ENCODE measurements around the gene CENPX.

The CENPX gene

DNA sequence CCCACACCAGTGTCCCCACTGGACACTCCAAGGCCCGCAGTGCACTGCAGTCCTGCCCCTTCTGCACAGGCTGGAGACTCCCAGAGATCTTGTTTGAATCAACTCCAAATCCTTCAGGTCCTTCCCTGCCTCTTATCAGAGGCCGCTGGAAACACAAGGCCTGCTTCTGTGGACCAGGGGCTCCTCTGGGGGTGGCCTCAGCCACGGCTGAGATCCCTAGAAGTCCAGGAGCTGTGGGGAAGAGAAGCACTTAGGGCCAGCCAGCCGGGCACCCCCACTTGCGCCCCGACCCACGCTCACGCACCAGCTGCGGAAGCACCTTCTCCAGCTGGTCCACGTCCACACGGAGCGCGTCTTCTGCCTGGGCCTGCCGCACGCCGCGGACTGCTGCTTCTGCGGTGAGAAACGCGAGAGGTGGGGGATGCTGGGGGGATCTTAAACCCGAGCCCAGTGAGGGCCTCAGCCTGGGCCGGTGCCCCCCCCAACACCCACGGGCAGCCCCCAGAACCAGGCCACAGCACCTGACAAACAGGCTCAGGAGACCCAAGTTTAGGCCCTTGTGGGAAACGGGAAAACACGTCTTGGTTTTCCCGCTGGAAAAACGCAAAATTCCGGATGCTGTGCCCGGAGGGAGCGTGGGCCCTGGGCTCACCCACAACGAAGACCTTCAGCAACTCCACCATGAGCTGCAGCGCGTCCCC lies 3.5 kb downstream of the CENPX start:
- TF ChIP-seq, protein P1, sequence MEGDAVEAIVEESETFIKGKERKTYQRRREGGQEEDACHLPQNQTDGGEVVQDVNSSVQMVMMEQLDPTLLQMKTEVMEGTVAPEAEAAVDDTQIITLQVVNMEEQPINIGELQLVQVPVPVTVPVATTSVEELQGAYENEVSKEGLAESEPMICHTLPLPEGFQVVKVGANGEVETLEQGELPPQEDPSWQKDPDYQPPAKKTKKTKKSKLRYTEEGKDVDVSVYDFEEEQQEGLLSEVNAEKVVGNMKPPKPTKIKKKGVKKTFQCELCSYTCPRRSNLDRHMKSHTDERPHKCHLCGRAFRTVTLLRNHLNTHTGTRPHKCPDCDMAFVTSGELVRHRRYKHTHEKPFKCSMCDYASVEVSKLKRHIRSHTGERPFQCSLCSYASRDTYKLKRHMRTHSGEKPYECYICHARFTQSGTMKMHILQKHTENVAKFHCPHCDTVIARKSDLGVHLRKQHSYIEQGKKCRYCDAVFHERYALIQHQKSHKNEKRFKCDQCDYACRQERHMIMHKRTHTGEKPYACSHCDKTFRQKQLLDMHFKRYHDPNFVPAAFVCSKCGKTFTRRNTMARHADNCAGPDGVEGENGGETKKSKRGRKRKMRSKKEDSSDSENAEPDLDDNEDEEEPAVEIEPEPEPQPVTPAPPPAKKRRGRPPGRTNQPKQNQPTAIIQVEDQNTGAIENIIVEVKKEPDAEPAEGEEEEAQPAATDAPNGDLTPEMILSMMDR (conservative IDR thresholded peaks at IDR 0.05; ENCODE audit: control insufficient read depth, insufficient read depth, low read depth, low read length), result no peak
- no peak for DNase-seq (ENCODE audit: low read depth)
- no peak overlapping the region for H3K4me3 ChIP-seq (ENCODE audit: control insufficient read depth, low read depth, low read length)

DNA sequence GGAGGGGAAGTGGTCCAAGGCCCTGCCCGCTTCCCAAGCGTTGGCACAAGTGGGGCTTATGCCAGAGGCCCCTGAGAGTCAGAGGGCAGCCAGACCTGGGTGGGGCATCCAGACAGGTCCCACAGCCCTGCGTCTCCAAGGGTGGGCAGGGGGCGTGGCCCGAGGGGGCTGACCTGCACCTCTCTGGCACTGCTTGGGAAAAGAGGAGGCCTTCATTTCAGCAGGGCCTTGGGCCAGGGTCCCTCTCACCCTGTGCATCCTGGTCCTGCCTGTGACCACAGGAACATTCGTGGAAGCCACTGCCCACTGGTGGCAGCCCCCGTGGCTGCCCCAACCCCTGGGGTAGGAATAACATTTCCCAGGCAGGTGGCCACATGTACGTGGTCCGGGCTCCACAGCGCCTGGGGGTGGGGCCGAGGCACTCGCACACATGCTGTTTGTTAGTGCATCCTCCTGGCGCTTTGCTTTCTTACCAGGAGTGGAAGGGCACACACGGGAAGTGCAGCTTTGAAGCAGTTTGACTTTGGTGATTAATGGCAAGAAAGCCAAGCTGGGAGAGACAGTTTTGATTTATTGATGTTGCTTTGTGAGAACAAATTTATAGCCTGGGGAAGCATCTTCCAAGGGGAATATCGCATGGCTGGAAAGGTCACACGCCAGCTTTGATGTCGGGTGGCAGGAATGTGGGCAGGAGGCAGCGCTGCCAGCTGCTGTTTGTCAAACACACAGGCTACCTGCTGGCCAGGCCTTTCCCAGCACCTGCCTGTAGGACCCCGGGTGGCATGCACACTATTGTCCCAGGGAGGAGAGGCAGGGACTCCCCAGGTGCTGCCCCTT lies 4.3 kb downstream of the CENPX start:
- DNase-seq (ENCODE audit: low read depth), result no peak
- H3K4me3 ChIP-seq (ENCODE audit: control insufficient read depth, low read depth, low read length), result no peak overlapping the region
- TF ChIP-seq, protein P1 (conservative IDR thresholded peaks at IDR 0.05; ENCODE audit: control insufficient read depth, insufficient read depth, low read depth, low read length), result no peak

DNA sequence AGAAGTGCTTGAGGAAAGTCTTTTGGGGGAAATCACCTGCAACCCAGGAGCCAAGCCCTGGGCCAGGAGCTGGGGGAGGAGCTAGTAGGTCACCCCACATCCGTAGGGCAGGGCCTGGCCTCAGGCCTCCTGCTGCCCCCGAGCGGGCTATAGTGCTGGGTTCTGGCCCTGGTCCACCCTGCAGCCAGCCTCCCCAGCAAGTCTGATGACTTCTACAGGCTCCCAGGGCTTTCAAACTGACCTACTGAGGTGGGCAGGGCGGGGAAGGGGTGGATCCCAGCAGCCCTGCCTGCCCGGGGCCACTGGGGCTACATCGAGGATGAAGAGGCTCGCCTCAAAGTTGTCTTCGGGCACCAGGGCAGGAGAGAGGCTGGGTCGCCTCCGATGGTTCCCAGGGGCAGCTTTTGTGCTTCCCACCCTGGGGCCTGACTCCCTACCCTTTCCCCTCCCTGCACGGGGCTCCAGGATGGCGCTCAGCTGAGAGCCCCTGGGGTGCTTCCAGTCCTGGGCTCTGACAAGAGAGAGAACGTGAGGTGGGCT lies 5.0 kb downstream of the CENPX start:
- TF ChIP-seq, protein P1 (conservative IDR thresholded peaks at IDR 0.05; ENCODE audit: control insufficient read depth, insufficient read depth, low read depth, low read length), result no peak
- no peak for DNase-seq (ENCODE audit: low read depth)
- H3K4me3 ChIP-seq (ENCODE audit: control insufficient read depth, low read depth, low read length), result no peak overlapping the region

DNA sequence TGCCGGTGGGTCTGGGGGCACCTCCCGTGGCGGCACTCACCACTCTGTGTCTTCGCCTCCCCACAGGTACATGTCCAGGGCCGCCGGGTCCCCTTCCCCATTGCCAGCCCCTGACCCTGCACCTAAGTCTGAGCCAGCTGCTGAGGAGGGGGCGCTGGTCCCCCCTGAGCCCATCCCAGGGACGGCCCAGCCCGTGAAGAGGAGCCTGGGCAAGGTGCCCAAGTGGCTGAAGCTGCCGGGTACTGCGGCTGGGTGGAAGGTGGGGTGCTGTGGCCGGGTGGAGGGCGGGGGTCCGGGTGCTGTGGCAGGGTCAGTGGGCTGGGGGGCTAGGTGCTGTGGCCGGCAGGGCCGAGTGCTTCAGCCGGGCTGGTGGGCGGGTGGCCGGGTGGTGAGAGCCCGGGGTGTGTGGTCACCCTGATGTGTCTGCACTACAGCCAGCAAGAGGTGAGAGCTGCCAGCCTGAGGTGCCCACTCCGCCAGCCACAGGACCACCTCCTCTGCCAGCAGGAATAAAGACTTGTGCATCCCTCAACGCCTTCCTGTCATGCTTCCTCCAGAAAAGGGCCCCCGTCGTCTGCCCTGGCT lies 5.7 kb downstream of the CENPX start:
- DNase-seq (ENCODE audit: low read depth), result no peak
- TF ChIP-seq, protein P1 (conservative IDR thresholded peaks at IDR 0.05; ENCODE audit: control insufficient read depth, insufficient read depth, low read depth, low read length), result no peak
- H3K4me3 ChIP-seq (ENCODE audit: control insufficient read depth, low read depth, low read length), result no peak overlapping the region

DNA sequence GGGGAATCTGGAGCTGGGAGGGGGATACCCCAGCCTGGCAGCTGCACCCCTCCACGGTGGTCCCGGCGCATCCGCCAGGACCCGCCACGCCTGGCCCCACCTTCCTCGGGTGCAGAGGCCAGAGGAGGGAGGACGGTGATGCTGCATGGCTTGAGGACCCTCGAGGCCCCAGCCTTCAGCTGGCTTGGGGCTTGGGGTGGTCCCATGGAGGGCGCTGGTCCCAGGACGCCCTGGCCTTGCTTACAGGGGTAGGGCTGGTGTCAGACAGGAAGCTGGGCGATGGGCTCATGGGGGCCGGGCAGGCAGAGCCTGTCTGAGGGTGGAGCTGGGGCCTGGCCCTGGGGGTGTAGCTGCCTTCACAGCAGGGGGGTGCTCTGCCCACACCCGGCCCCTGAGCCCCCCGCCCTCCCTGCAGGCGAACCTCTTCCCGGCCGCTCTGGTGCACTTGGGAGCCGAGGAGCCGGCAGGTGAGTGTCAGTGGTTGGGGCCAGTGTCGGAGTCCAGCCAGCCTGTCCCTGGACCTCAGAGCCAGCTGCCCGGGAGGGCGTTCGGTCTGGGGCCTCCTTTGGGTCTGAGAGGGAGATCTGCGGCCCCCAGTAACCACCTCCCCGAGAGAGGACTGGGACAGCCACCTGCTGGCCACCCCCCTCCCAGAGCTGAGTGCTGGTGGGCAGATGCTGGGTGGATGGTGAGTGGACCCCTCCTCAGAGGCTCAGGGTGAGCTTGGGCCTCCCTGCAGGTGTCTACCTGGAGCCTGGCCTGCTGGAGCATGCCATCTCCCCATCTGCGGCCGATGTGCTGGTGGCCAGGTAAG lies 6.4 kb downstream of the CENPX start:
- no peak for DNase-seq (ENCODE audit: low read depth)
- no peak overlapping the region for H3K4me3 ChIP-seq (ENCODE audit: control insufficient read depth, low read depth, low read length)
- TF ChIP-seq, protein P1 (conservative IDR thresholded peaks at IDR 0.05; ENCODE audit: control insufficient read depth, insufficient read depth, low read depth, low read length), result no peak
